ENCODE results near the gene SEC14L1. TPM values are rescaled to one million over a fixed set of nuclear protein-coding genes. Genes with fewer than 3 reads are reported as not detected.

Gene SEC14L1
- total RNA-seq, 1 donor from 2014 or later = 146 TPM

DNA sequence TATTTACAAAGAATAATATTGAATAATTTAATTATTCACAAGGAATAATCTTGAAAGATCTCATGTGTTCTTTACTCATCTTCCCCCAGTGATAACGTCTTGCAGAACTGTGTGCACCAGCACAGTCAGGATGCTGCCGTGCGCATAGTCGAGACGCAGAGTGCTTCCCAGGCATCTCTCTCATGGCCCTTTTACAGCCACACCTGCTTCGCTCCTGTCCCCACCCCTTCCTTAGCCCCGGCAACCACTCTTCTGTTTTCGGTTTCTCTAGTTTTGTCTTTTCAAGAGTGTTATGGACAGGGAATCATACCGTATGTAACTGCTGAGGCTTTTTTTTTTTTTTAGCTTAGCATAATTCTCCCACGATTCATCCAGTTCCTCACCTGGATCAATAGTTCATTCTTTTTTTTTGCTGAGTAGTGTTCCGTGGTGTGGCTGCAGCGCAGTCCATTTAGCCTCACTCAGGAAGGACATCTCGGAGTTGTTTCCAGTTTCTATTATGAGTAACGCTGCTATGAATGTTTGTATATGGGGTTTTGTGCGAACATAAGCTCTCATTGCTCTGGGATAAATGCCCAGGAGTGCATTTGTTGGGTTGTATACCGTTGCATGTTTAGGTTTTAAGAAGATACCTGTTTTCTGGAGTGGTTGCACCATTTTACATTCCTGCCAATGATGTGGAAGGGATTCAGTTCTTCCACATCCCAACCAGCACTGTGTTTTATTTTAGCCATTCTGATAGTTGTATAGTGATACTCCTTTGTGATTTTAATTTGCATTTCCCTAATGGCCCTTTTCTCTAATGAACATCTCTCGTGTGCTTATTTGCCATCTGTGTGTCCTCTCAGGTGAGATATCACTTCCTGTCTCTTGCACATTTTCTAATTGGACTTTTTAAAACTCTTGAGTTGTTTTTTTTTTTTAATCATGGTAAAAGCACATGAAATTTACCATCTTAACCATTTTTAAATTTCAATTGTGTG lies 47.6 kb downstream of the SEC14L1 start:
- no peak for ATAC-seq
- peaks cover 47% of the 10 kb centered on the region for H3K4me1 ChIP-seq

DNA sequence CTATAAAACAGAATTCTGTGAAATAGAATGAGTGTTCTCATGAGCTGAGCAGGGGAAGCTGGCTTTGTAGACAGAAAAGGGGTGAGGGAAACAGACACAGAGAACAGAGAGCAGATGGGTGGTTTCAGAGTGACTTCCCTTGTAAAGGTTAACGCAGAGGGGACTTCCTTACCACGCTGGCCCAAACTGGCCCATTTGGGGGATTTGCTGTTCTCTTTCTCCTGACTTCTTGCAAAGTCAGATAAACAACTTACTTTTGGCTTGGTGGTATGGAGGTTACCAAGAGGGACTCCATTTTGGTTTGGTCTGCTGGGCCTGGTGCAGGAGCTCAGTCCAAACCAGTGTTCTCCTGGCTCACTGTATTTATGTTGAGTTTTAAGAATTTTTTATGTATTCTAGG lies 48.4 kb downstream of the SEC14L1 start:
- no peaks in the 10 kb centered on the region for H3K9me3 ChIP-seq
- no peak for ATAC-seq
- peaks cover 39% of the 10 kb centered on the region for H3K4me1 ChIP-seq
- DNase-seq = no peak
- H3K4me3 ChIP-seq = no peak overlapping the region
- H3K36me3 ChIP-seq = peaks cover 37% of the 10 kb centered on the region
- no peak overlapping the region for H3K27ac ChIP-seq
- H3K27me3 ChIP-seq (ENCODE audit: low read depth) = no peaks in the 10 kb centered on the region
- TF ChIP-seq, protein P1, sequence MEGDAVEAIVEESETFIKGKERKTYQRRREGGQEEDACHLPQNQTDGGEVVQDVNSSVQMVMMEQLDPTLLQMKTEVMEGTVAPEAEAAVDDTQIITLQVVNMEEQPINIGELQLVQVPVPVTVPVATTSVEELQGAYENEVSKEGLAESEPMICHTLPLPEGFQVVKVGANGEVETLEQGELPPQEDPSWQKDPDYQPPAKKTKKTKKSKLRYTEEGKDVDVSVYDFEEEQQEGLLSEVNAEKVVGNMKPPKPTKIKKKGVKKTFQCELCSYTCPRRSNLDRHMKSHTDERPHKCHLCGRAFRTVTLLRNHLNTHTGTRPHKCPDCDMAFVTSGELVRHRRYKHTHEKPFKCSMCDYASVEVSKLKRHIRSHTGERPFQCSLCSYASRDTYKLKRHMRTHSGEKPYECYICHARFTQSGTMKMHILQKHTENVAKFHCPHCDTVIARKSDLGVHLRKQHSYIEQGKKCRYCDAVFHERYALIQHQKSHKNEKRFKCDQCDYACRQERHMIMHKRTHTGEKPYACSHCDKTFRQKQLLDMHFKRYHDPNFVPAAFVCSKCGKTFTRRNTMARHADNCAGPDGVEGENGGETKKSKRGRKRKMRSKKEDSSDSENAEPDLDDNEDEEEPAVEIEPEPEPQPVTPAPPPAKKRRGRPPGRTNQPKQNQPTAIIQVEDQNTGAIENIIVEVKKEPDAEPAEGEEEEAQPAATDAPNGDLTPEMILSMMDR (IDR thresholded peaks at IDR 0.05) = no peak
- intact Hi-C loops (cut with DNase I) = no loop called here

More for the DNA sequence above, 47.6 kb downstream of the SEC14L1 start:
- H3K9me3 ChIP-seq = no peaks in the 10 kb centered on the region
- no peak overlapping the region for H3K27ac ChIP-seq
- H3K4me3 ChIP-seq = no peak overlapping the region
- DNase-seq = no peak
- intact Hi-C loops (cut with DNase I) = no loop called here
- H3K27me3 ChIP-seq (ENCODE audit: low read depth) = no peaks in the 10 kb centered on the region
- peaks cover 31% of the 10 kb centered on the region for H3K36me3 ChIP-seq
- TF ChIP-seq, protein P1 (IDR thresholded peaks at IDR 0.05) = no peak

DNA sequence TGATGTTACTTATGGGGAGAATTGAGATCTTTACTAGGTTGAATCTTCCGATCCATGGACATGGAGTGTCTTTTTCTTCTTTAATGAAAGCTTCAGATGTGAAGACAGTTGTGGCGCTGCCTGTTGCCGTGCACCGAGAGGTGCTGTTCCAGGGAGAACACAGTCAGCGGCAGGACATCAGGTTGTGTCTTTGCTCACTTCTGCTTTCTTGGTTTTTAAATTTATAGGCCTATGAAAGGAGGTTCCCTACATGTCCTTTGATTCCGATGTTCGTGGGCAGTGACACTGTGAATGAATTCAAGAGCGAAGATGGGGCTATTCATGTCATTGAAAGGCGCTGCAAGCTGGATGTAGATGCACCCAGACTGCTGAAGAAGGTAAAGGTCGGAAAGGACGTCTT lies 49.8 kb downstream of the SEC14L1 start:
- H3K4me3 ChIP-seq = no peak overlapping the region
- intact Hi-C loops (cut with DNase I) = no loop called here
- ATAC-seq = no peak
- DNase-seq = no peak
- TF ChIP-seq, protein P1 (IDR thresholded peaks at IDR 0.05) = no peak
- peaks cover 52% of the 10 kb centered on the region for H3K36me3 ChIP-seq
- H3K4me1 ChIP-seq = peaks cover 26% of the 10 kb centered on the region
- H3K9me3 ChIP-seq = no peaks in the 10 kb centered on the region
- H3K27me3 ChIP-seq (ENCODE audit: low read depth) = no peaks in the 10 kb centered on the region
- H3K27ac ChIP-seq = no peak overlapping the region

DNA sequence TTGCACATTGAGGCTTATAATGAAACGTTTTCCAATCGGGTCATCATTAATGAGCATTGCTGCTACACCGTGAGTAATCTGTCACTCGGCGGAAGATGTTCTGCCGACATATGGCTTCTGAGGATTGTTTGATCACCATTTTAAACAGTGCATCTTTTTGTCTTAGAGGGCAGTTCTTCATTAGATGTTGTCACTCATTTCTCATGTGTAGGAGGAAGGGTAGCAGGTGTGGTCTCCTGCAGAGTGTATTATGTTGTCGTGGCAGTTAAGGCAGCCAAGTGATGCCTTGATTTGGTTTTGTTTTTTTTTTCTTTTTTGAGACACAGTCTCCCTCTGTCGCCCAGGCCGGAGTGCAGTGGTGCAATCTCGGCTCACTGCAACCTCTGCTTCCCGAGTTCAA lies 50.5 kb downstream of the SEC14L1 start:
- intact Hi-C loops (cut with DNase I) = no loop called here
- no peaks in the 10 kb centered on the region for H3K9me3 ChIP-seq
- H3K27me3 ChIP-seq (ENCODE audit: low read depth) = no peaks in the 10 kb centered on the region
- ATAC-seq (no peak), DNase-seq (no peak)
- H3K4me1 ChIP-seq = peaks cover 19% of the 10 kb centered on the region
- no peak overlapping the region for H3K27ac ChIP-seq
- H3K4me3 ChIP-seq = no peak overlapping the region
- H3K36me3 ChIP-seq = peaks cover 58% of the 10 kb centered on the region
- TF ChIP-seq, protein P1 (IDR thresholded peaks at IDR 0.05) = no peak

DNA sequence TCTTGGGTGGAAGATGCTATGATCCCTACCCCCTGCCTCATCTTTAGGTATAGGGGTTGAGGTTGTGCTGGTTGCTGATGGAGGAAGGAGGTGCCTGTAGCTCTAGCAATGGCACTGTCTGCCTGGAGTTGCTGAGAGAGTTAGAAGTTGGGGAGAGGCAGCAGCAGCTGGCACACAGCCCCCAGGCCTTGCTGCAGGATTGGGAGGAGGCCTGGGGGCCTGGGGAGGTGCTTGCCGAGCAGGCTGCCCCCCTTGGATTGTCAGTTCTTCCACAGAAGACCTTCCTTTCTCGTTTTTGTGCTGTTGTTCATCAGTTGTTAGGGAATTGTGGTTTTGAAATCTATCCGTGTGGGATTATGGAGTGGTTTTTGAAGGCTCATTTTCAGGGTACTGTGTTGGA lies 52.9 kb downstream of the SEC14L1 start:
- DNase-seq (no peak), ATAC-seq (no peak)
- no peaks in the 10 kb centered on the region for H3K9me3 ChIP-seq
- H3K36me3 ChIP-seq = peaks cover 82% of the 10 kb centered on the region
- TF ChIP-seq, protein P1 (IDR thresholded peaks at IDR 0.05) = no peak
- no peaks in the 10 kb centered on the region for H3K27me3 ChIP-seq (ENCODE audit: low read depth)
- no peak overlapping the region for H3K4me3 ChIP-seq
- H3K4me1 ChIP-seq = peaks cover 7% of the 10 kb centered on the region
- no peak overlapping the region for H3K27ac ChIP-seq
- intact Hi-C loops (cut with DNase I) = no loop called here
